ENCODE data around the gene AGGF1. TPM values are rescaled to one million over a fixed set of nuclear protein-coding genes. Genes with fewer than 3 reads are reported as not detected.
"Not testable (repeated sequence)": the region's sequence is repeated elsewhere in the genome, so short reads cannot be mapped to it uniquely, and the experiment has no call there.

AGGF1 gene
- total RNA-seq, 1 donor from 2014 or later, result 15.7 TPM

DNA sequence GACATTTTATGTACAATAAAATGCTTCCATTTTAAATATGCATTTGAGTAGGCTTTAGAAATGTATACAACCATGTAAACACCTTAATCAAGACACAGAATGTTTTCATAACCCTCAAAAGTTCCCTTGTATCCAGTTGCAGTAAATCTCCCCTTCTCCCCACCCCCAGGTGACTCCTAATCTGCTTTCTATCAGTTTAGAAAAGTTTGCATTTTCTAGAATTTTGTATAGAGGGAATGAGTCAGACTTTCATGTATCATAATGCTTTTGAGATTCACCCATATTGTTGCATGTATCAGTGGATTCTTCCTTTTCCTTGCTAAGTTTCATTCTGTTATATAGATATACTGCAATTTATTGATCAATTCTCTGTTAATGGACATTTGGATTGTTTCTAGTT lies 74.6 kb downstream of the AGGF1 start:
- Mint-ChIP-seq H3K27ac (ENCODE audit: unreplicated experiment) (no peak overlapping the region), H3K4me3 (ENCODE audit: unreplicated experiment) (no peak overlapping the region), H3K9me3 (ENCODE audit: unreplicated experiment) (no peaks in the 10 kb centered on the region), H3K27me3 (ENCODE audit: unreplicated experiment) (no peaks in the 10 kb centered on the region), H3K36me3 (ENCODE audit: unreplicated experiment) (no peaks in the 10 kb centered on the region), H3K4me1 (ENCODE audit: low read depth, unreplicated experiment) (peaks cover 3% of the 10 kb centered on the region)
- TF ChIP-seq, protein P1, sequence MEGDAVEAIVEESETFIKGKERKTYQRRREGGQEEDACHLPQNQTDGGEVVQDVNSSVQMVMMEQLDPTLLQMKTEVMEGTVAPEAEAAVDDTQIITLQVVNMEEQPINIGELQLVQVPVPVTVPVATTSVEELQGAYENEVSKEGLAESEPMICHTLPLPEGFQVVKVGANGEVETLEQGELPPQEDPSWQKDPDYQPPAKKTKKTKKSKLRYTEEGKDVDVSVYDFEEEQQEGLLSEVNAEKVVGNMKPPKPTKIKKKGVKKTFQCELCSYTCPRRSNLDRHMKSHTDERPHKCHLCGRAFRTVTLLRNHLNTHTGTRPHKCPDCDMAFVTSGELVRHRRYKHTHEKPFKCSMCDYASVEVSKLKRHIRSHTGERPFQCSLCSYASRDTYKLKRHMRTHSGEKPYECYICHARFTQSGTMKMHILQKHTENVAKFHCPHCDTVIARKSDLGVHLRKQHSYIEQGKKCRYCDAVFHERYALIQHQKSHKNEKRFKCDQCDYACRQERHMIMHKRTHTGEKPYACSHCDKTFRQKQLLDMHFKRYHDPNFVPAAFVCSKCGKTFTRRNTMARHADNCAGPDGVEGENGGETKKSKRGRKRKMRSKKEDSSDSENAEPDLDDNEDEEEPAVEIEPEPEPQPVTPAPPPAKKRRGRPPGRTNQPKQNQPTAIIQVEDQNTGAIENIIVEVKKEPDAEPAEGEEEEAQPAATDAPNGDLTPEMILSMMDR (IDR thresholded peaks at IDR 0.05; ENCODE audit: partially characterized antibody, unreplicated experiment), result no peak
- DNase-seq, result no peak

DNA sequence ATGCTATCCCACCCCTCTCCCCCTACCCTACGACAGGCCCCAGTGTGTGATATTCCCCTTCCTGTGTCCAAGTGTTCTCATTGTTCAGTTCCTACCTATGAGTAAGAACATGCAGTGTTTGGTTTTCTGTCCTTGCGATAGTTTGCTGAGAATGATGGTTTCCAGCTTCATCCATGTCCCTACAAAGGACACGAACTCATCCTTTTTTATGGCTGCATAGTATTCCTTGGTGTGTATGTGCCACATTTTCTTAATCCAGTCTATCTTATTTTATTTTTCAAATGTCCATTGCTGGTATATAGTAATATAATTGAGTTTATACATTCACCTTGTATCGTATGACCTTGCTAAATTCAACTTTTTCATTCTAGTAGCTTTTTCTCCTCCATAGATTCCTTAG lies 76.8 kb downstream of the AGGF1 start:
- H3K27me3 Mint-ChIP-seq (ENCODE audit: unreplicated experiment); H3K9me3 Mint-ChIP-seq (ENCODE audit: unreplicated experiment); H3K4me1 Mint-ChIP-seq (ENCODE audit: low read depth, unreplicated experiment); DNase-seq; H3K36me3 Mint-ChIP-seq (ENCODE audit: unreplicated experiment); H3K4me3 Mint-ChIP-seq (ENCODE audit: unreplicated experiment); H3K27ac Mint-ChIP-seq (ENCODE audit: unreplicated experiment): not testable (repeated sequence)

Other genes starting within 250 kb of the AGGF1 start
- gene F2RL1, start 211.4 kb upstream of the AGGF1 start, total RNA-seq (ENCODE audit: unreplicated experiment), result 0.42 TPM
- not detected for gene S100Z, start 180.4 kb upstream of the AGGF1 start, total RNA-seq (ENCODE audit: unreplicated experiment)
- not detected for gene CRHBP, start 77.4 kb upstream of the AGGF1 start, total RNA-seq (ENCODE audit: unreplicated experiment)
- 7.0 TPM for gene ZBED3, start 56.9 kb downstream of the AGGF1 start, total RNA-seq (ENCODE audit: unreplicated experiment)
- 1.1 TPM for gene PDE8B, start 180.3 kb downstream of the AGGF1 start, total RNA-seq (ENCODE audit: unreplicated experiment)

Data from glutamatergic neuron (in vitro differentiated cells).